ENCODE data around the gene APBB1IP.

- no peak for TF ChIP-seq ZKSCAN8 (CRISPR knock-in tag; IDR thresholded peaks at IDR 0.05)
- no peak for TF ChIP-seq KAT7 (CRISPR knock-in tag; IDR thresholded peaks at IDR 0.05; ENCODE audit: borderline replicate concordance)
- TF ChIP-seq POLR2AphosphoS5 (IDR thresholded peaks at IDR 0.05; ENCODE audit: control insufficient read depth, insufficient read depth, low read depth, low read length): no peak
- TF ChIP-seq TCF3 (CRISPR knock-in tag; IDR thresholded peaks at IDR 0.05): no peak
- no peak for TF ChIP-seq EP400 (IDR thresholded peaks at IDR 0.05)
- TF ChIP-seq CTCF (IDR thresholded peaks at IDR 0.05 in 2 of 3, conservative IDR thresholded peaks at IDR 0.05 in 1 of 3; ENCODE audit: insufficient read depth in 2 of 3, low read depth in 1 of 3, low read length in 3 of 3): no peak
- no peak for TF ChIP-seq ZC3H11A (IDR thresholded peaks at IDR 0.05; ENCODE audit: low read depth, low read length)
- no peak for TF ChIP-seq FIP1L1 (IDR thresholded peaks at IDR 0.05; ENCODE audit: low read depth, low read length, poor library complexity, severe bottlenecking)
- TF ChIP-seq RCOR1 (IDR thresholded peaks at IDR 0.05; ENCODE audit: borderline replicate concordance in 1 of 2, low read depth in 2 of 2, low read length in 2 of 2): no peak
- TF ChIP-seq BRD9 (IDR thresholded peaks at IDR 0.05; ENCODE audit: low read depth, partially characterized antibody): no peak
- TF ChIP-seq SMC3 (conservative IDR thresholded peaks at IDR 0.05; ENCODE audit: insufficient read depth, low read depth, low read length): no peak
- no peak for TF ChIP-seq BACH1 (tag; IDR thresholded peaks at IDR 0.05)
These were observed 39.4 kb downstream of the APBB1IP start for GRCh38 chr10:26477501-26477900.

Measured in K562 (cell line).